Colon (tissue), 2 donors: ENCODE measurements around the gene WNT7B.

Experiments used
- FAIRE-seq: peaks from 2 replicates; lab custom pipeline; 2012; peaks lifted over from hg19 to GRCh38; lab: Jason Lieb, UNC
- donor health status: control.
- donor health status: control.

Gene WNT7B

DNA sequence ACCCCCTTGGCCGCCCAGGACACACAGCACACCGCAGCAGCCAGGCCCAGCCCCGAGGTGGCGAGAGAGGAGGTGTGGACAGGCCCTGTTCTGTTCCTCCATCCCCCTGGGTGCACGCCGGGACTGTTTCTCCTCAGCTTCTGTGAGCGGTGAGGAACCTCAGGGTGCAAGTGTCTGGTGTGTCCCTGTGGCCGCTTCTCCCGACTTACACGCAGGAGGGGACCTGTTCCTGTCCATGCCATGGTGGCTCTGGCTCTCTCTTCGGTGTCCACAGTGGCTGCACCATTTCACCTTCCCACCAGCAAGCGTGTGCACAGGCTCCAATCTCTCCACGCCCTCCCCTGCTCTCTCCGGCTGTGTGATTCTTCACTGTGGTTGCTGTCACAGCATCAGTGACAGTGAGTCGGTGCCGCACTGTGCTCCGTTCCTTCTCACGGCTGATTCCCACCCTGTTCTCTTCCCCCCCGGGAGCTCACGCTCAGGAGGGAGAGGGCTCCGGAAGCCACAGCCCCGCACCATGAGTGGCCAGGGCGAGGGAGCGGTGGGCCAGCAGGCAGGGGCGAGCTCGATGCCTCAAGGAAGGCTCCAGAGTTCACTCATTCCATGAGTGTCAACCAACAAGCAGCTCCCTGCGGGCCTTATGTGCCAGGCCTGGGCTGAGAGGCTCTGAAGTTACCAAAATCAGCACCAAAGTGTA, 18.6 kb upstream of the WNT7B start:
- no peak for FAIRE-seq

DNA sequence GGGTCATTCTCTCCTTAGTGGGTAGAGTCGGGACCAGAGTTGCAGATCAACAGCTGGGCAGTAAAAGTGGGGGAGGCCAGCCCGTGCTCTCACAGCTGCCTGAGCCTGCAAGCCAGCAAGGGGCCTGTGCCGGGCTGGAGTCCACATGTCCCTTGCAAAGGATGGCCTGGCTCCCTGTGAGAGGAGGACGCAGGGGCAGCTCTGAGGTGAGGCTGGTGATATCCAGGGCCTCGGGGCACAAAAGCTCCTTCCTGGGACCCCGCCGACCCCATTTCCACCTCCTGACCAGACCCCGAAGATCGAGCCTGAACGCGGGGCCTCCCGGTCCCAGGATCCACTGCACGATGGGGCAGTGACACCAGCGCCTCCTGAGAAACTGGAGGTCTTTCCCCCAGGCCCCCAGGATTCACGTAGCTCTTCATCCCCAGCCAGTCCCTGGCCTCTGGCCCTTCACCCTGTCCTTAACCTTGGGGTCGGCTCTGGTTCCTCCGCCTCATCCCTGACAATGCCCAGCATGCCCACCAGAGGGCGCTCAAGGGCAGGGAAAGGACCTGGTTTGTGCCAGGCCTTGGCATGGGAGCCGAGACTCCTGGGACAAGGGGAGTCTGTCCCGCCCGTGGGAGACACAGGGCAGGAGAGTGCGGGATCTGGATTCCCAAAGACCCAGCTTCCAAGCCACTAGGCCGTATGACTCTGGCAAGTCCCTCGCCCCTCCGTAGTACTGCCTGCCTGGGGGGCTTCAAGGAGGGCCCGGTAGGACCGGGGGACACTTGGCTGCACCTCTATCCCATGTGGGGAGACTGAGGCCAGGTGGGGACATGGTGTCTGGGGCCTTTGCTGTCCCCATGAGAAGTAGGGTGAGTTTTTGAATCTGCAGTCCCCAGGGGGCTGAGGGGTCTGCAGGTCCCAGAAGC, 17.8 kb upstream of the WNT7B start:
- no peak for FAIRE-seq

DNA sequence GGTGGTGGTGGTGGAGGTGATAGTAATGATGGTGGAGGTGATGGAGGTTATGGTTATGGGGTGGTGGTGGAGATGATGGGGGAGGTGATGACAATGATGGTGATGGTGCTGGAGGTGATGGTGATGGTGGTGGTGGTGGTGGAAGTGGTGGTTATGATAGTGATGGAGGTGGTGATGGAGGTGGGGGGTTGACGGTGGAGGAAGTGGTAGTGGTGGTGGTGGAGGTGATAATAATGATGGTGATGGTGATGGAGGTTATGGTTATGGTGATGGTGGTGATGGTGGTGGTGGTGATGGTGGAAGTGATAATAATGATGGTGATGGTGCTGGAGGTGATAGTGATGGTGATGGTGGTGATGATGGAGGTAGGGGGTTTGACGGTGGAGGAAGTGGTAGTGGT, 16.9 kb upstream of the WNT7B start:
- no peak for FAIRE-seq

DNA sequence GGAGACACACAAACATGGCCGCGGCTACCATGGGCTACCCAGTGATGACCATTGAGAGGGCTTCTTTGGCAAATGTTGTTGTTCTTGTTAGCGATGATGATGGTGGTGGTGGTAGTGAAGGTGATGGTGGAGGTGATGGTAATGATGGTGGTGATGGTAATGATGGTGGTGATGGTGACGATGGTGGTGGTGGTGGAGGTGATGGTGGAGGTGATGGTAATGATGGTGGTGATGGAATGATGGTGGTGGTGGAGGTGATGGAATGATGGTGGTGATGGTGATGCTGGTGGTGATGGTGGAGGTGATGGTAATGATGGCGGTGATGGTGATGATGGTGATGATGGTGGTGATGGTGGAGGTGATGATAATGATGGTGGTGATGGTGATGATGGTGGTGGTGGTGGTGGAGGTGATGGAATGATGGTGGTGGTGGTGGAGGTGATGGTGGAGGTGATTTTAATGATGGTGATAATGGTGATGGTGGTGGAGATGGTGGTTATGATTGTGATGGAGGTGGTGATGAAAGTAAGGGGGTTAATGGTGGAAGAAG, 16.3 kb upstream of the WNT7B start:
- no peak for FAIRE-seq

DNA sequence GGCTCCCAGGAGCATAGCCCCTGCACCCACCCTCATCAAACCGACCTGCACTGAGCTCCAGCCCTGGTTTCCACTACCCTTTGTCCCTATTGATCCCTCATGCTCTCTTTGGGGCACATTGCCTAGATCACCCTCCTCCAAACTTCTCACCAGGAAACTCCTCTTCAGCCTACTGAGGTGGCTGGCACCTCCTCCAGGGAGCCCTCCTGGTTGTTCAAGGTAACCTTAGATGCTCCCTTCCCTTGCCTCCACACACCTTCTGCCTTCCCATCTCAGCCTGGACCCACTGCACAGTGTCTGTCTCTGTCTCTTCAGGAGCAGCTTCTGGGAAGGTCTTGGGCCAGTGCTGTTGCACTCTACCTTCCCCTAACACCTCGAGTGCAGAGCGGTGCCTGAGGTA, 15.8 kb upstream of the WNT7B start:
- no peak for FAIRE-seq

DNA sequence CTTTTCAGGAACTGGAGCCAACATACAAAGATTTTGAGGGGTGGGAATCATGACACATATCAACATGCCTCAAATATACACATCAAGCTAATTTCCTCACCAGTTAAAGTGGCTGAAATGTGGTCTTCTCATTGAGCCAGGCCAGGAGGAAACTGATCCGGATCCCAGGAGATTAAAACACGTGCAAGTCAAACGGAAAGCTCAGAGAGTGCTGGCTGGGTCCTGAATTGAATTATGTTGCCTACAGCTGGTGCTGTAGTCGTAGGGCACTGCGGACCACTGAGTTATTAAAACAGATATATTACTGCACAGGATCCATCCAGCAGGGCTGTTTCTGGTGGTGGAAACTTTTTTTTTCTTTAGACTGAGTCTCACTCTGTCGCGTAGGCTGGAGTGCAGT, 14.1 kb upstream of the WNT7B start:
- FAIRE-seq: no peak

DNA sequence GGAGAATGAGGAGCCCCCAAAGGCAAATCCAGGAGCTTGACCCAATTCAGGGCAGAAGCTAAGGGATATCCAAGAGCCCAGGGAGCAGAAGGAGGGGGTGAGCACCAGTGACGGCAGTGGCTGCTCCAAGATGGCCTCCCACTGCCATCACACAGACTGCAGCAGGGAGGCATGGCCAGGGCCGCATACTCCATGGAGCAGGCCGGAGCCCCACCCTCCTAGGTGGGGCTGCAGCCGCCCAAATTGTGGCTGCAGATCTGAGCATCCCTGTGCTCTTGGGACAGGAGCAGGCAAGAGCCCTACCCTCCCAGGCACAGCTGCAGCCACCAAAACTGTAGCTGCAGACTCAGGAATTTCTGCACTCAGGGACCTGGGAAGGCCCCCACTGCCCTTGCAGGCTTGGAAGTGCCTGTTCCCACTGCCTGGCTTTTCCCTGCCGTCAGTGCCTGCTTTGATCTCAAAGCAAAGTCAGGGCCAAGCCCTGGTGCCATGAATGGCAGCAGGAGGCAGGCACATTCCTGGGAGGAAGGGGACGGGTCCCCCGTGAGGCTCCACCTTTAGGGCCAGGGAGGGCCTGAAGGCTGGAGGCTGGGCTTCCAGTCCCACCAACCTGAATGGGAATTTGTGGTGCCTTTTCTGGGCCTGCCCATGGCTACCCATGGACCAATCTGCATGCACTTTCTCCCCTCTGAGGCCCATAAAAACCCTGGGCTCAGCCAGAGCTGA, 10.3 kb upstream of the WNT7B start:
- no peak for FAIRE-seq

DNA sequence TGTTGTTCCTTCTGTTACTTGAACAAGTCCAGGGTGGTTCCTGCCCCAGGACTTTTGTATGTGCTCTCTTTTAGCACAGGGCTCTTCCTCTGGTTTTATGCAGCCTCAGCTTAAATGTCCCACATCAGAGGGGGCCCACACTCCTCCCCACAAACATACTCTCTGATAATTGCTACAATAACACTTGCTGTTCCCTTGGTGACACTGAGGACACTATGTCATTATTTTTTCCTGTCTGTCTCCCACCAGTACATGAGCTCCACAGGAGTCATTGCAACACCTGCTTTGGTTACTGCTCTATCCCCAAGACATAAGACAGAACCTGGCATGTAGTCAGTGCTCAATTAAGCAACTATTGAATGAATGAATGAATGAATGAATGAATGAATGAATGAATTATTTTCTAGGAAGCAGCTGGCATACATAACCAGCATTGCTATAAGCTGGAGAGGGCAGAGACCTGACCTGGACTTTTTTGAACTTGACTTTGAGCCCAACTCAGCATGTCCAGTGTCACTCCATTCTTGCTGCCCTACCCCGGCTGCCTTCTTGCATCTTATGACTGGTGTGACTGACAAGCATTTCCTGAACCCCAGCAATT, 7.5 kb upstream of the WNT7B start:
- no peak for FAIRE-seq

DNA sequence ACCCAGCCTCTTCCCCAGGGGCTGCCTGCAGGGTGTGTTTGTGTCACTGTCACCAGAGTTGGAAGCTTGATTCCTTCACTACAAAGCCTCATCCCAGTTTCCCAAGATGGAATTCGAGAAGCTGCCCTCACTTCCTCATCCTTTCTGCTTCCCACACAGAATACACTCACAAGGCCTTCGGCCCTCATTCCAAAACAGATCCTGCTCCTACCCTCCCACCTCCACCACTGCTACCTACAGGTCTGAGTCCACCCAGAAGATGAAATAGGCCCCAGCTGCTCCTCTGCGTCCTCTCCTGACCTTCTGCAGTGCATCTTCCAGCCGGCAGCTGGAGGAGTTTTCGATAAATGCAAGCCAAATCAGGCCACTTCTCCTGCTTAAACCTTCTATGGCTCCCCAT, 6.8 kb upstream of the WNT7B start:
- no peak for FAIRE-seq

DNA sequence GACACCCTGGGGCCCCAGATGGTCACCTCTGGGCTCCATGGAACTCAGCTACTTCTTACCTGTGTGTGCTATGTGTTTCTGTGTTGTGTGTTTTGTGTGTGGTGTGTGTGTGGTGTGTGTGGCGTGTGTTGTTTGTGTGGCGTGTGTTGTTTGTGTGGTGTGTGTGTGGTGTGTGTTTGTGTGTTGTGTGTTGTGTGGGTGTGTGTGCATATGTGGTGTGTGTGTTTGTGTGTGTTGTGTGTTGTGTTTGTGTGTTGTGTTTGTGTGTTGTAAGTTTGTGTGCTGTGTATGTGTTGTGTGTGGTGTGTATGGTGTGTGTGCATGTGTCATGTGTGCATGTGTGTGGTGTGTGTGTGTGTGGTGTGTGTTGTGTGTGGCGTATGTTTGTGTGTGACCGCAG, 3.8 kb upstream of the WNT7B start:
- no peak for FAIRE-seq

DNA sequence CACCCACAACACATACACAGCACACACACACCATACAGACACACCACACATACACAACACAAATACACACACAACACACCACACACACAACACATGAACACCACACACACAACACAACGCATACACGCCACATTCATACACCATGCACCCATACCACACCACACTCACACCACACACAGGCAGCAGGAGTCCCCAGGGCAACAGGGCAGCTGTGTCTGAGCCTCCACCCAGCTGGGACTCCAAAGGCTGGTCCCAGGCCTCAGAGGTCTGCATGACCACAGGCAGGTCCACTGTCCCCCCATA, 3.3 kb upstream of the WNT7B start:
- FAIRE-seq: no peak

DNA sequence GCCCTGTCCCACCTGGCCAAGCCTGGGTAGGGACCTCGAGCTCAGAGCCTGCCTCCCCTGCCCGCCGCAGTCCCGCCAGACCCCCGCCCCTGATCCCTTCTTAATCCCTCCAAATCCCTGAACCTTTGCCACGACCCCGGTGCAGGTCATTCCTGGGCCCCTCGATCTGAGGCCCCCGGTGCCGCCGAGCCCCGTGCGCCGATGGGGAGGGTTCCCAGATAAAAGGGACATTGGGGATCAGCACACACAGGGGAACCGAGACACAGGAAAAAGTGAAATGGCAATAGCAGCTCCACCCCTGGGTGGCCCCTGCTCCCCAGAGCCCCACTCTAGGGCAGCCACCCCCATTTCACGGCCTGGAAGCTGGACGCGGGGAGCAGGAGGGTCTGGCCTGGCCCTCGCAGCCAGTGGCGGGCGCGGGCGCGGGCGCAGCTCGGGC, 1.3 kb upstream of the WNT7B start:
- no peak for FAIRE-seq

DNA sequence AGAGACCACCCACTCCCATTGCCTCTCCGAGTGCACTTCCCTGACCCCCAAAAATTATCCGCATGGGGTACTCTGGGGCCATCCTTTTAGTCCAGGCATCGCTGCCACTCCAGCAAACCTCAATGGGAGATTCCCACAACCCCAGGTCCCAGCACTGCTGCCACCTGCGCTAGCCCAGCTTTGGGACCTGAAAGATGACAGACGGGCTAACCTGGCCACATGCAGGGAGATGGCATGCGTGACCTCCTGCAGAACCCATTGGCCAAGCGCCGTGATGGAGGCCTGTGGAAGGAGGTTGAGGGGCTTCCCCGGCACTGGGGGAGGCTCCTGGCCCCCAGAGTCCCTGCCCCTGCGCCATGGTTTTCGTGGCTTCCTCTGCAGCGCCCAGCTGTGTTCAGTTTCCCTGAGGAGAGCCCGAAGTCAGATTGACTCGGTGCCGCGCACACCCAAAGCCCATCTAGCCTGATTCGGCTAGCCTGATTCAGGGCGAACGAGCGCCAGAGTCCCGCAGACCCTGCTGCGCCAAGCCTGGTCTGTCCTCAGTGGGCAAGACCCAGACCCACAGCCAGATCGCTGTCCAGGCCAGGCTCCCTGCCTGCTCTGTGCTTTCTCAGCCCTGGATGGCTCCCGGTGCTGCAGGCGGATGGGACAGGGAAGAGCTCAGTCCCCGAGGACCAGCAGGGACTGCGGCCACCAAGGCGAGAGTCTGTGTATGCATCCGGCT, 751 bp upstream of the WNT7B start:
- no peak for FAIRE-seq

DNA sequence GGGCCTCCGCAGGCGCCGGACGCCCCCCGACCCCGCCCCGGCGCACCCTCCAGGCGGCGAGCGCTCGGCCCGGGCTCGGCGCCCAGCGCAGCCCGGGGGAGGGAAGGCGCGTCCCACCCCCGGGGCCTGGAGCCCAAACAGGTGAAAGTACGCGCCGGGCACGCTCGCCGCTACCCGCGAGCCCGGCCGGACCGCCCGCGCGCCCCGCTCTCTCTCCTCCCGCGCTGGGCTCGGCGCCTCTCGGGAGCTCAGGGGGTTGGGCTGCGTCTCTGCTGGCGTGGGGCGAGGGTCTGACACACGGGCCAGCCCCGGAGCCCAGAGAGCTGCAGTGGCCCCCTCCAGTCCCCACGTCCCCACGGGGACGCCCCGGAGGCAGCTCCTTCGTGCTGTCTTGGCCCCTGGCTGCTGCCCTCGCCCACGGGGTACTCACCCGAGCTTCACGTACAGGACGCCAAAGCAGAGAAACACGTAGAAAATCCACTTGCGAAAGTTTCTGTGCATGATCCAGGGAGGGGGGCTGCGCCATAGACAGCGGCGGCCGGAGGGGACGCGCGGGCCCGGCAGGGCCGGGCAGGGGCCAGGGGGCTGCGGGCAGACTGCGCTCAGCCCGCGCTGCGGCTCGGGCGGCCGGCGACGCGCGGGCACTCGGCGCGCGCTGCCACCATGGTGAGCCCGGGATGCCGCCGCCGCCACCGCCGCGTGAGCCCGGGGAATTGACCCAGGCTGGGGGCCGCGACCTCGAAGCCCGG, 534 bp downstream of the WNT7B start:
- no peak for FAIRE-seq

DNA sequence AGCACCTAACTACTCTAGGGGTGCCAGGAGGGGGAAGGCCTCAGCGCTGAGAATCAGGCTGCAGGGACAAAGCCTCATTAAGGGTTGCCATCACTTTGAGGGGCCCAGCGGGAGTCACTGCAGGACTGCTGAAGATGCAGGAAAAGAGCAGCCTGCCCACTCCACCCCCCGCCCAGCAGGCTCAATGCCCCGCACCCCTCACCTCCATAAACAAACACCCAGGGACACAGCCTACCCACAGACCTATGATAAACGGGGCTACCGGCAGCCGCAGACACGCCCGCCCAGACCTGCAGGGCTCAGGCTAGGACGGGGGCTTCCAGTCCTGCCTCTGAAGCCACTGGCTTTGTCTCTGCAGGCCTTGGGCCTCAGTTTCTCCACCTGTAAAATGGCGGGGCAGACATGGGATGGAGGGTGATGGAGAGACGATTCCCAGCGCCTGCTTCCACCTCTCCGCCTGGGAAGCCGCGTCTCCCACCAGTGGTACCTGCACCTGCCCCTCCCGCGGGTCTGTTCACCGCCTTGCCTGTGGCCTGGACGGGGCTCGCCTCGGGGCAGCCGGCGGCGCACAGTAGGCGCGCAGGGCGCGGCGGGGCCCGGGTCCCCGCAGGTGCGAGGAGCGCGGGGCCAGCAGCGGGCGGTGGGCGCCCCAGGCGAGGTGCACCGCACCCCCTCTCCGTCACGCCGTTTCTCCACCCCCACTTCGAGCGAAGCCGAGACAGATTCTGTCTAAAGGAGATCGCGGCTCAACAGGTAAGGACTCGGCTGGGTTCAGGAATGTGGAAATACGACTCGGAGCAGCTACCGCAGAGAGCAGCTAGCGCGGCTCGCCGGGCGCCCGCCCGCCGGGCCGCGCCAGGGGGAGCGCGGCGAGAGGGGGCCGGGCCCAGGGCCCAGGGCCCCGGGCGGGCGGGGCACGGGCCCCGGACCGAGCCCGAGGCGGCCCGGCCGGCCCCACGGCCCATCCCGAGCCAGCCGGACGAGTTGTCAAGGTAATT, 1.5 kb downstream of the WNT7B start:
- FAIRE-seq: no peak

DNA sequence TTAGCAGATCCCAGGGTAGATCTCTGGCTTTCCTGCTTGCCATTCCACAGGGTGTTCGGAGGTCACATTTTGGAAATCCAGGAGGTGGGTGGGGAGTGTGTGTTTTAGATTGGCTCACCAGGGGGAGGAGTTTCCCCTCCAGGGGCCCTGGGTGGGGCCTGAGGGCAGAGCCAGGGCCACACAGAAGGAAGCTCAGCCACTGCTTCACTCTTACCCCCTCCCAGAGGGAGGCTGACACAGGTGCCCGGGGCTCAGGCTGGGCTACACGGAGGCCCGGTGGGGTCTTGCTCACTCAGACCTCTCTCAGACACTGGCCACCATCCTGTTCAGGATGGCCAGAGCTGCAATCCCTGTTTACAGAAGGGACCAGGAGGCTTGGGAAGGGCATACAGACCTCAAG, 2.5 kb downstream of the WNT7B start:
- FAIRE-seq: no peak

DNA sequence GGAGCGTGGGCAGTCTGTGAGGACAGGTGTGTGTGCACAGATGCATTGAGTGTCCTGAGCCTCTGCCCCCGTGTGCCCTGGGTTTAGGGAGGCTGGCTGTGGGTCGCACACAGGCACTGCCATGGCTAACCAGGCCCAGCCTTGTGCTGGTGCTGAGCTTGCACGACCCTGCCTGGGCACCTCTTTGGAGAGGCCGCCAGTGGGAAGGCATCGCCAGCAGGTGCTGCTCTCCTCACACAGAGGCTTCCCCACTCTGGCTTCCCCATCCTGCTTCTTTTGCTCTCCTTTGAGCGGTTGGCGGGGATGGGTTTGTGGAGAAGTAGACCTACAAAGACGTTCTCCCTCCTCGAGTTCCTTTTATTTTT, 4.1 kb downstream of the WNT7B start:
- FAIRE-seq: no peak

DNA sequence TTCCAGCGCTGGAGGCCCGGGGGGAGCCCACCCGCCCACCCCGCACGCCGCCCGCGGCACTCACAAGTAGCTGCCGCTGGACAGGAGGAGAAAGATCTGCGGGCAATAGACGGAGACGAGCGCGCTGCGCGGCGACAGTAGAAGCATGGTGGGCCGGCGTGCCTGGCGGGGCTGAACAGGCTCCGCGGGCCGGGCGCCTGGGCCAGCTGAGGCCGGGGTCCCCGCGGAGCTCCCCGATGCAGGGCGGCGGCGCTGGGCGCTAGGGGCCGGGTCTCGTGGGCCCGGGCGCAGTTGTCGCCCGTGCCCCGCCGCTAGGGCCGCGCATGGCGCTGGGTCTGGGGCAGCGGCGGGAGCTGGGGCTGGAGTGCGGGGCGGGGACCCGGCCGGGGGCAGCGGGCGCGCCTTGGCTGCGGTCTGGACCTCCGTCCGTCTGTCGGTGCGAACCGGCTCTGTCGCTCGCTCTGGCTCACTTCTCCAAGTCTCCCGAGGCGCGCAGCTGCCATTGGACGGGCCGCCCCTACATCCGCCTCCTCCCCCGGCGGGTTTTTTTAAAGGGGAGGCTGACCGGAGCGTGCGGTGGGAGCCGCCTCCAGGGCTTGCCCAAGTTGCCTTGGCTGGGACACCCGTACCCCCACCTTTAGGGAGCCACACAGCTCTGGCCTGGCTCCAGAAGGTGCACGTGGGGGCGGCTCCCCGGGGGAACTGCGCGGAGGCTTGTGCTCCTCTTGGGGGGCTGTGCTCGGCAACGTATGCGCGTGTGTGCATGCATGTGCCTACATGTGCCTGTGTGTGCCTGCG, 4.7 kb downstream of the WNT7B start:
- FAIRE-seq: no peak
